Adrenal gland (tissue), 12 donors: ENCODE measurements around the gene ABLIM2. TPM values are rescaled to one million over a fixed set of nuclear protein-coding genes. Genes with fewer than 3 reads are reported as not detected.

Experiments used
- DNase-seq, 7 donors: peaks; one replicate each; pipeline ENCODE4 v3.0.0-alpha.2; 2019 to 2020
- H3K27ac ChIP-seq, 5 donors: fragments of 200-600 bp; sonication (generic) in 4 of 5; 1 replicate in 3 of 5; 2 replicates in 2 of 5; pipeline versions ENCODE4 v1.5.1 to v1.8.0; 2016 to 2020; ENCODE audit warnings: mild to moderate bottlenecking in 1 of 5
- H3K27me3 ChIP-seq: fragments of 200-600 bp; 2 replicates; pipeline ENCODE4 v1.8.0; 2021
- H3K36me3 ChIP-seq, 2 donors: fragments of 200-600 bp; replicated peaks in 1 of 2; 1 replicate in 1 of 2; 2 replicates in 1 of 2; pipeline versions ENCODE4 v1.5.1 to v1.8.0; 2018 to 2022
- H3K4me1 ChIP-seq, 2 donors: fragments of 200-600 bp; replicated peaks in 1 of 2; 1 replicate in 1 of 2; 2 replicates in 1 of 2; pipeline versions ENCODE4 v1.5.1 to v1.8.0; 2018 to 2021
- H3K4me3 ChIP-seq, 4 donors: fragments of 200-600 bp; sonication (generic) in 3 of 4; one replicate each; pipeline ENCODE4 v1.5.1; 2016 to 2018
- H3K9me3 ChIP-seq, 3 donors: fragments of 200-600 bp; sonication (generic) in 1 of 3; replicated peaks in 1 of 3; 1 replicate in 2 of 3; 2 replicates in 1 of 3; pipeline versions ENCODE4 v1.5.1 to v1.8.0; 2016 to 2021
- POLR2A ChIP-seq, 2 donors: fragments of 450-650 bp; IDR thresholded peaks; one replicate each; pipeline ENCODE4 v1.6.1; 2017; ENCODE audit warnings: antibody characterized with exemption in 2 of 2, mild to moderate bottlenecking in 2 of 2, moderate library complexity in 1 of 2
- WGBS, 4 donors: extraction: QIAGEN DNeasy Blood & Tissue Kit in 2 of 4; methylation state at CpG; one replicate each; pipeline versions ENCODE4 v1.1.5 to v1.1.7; 2013 to 2017; 5-methylcytosine and 5-hydroxymethylcytosine counted together
- intact Hi-C, 2 donors: fragments of 100-400 bp; cut with DNase I; formaldehyde crosslinking; loops; one replicate each; pipeline versions ENCODE4 v1.14.1 to v1.15.0; 2022 to 2023
- polyA plus RNA-seq, 3 donors: library from polyadenylated mRNA; stranded (reverse); fragments of 200-250 nt in 2 of 3; fragments of 350-450 nt in 1 of 3; fragmentation: Illumina TruSeq in 1 of 3; extraction: RNeasy Lipid Tissue Mini Kit (QIAGEN cat#74804) in 1 of 3; gene quantifications; one replicate each; pipeline ENCODE4 v1.2.3, GENCODE V29; 2013 to 2014
- total RNA-seq, 9 donors: library from RNA; depleted of rRNA in 4 of 9; stranded (reverse); fragments of >200 nt in 4 of 9; fragments of 120-200 nt in 1 of 9; fragmentation: NEBNext Ultra II Directional in 1 of 9; extraction: Animal tissue kit (Norgen Biotek cat#: 25700) in 1 of 9; gene quantifications; one replicate each; pipeline versions ENCODE4 v1.1.0 to v1.2.4, GENCODE V29; 2013 to 2023
- TF ChIP-seq, protein P1 (sequence below), 6 experiments: fragments of 450-650 bp in 4 of 6; fragments of 200-600 bp in 2 of 6; sonication (generic) in 1 of 6; IDR thresholded peaks; 1 replicate in 5 of 6; 2 replicates in 1 of 6; pipeline versions ENCODE4 v1.5.1 to v1.8.0; 2016 to 2021; ENCODE audit warnings: antibody characterized with exemption in 6 of 6, mild to moderate bottlenecking in 2 of 6, moderate library complexity in 1 of 6
- donor health status: healthy with polysubstance abuse.
- donor health status: Bipolar disorder and iron deficiency.
- donor health status: DM: yes; HTN: yes; CAD: no.
- donor health status: DM: no; HTN: no; CAD: no.
- donor health status: DM: no; HTN: no; CAD: no.
- donor health status: DM: yes; HTN: yes; CAD: no.

ABLIM2 gene
- total and polyA plus RNA-seq, 12 donors, result 5.8 to 31.2 (median 14.6) TPM

DNA sequence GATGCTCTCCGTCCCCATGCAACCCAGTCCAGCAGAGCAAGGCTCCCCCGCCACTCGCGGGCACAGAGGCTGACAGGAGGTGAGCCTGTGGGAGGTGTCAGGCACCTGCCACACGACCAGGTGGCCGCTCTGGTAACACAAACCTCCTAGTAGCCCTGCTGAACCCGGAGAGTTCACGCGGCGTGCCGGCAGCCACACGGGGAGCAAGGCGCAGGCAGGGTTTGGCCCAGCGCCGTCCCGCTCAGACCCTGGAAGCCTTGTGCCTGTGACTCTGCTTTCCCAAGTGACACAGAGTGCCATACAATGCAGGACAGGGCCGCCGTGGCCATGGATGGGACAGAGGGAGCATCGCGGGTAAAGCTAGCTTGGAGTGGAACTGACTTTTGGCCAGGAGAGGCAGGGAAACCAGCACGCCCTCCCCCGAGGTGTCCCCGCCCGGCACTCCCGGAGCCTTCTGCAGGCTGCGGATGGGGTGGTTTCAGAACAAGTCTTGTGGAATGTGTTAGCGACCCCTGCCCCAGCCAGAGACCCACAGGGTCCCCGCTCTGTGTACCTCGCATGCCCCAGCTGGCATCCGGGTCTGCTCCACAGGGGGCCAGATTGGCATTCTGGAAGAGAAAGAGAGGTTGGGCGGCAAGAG is 174.2 kb downstream of the ABLIM2 start:
- no peak overlapping the region for H3K4me3 ChIP-seq
- H3K27me3 ChIP-seq, result no peaks in the 10 kb centered on the region
- H3K36me3 ChIP-seq, result no peaks in the 10 kb centered on the region
- TF ChIP-seq POLR2A (IDR thresholded peaks at IDR 0.05), result no peak
- TF ChIP-seq, protein P1, sequence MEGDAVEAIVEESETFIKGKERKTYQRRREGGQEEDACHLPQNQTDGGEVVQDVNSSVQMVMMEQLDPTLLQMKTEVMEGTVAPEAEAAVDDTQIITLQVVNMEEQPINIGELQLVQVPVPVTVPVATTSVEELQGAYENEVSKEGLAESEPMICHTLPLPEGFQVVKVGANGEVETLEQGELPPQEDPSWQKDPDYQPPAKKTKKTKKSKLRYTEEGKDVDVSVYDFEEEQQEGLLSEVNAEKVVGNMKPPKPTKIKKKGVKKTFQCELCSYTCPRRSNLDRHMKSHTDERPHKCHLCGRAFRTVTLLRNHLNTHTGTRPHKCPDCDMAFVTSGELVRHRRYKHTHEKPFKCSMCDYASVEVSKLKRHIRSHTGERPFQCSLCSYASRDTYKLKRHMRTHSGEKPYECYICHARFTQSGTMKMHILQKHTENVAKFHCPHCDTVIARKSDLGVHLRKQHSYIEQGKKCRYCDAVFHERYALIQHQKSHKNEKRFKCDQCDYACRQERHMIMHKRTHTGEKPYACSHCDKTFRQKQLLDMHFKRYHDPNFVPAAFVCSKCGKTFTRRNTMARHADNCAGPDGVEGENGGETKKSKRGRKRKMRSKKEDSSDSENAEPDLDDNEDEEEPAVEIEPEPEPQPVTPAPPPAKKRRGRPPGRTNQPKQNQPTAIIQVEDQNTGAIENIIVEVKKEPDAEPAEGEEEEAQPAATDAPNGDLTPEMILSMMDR (IDR thresholded peaks at IDR 0.05), result no peak
- intact Hi-C loops, result no loop called here
- no peaks in the 10 kb centered on the region for H3K9me3 ChIP-seq
- DNase-seq, result no peak
- H3K4me1 ChIP-seq, result no peaks in the 10 kb centered on the region
- 89 to 93% (median 91%) methylated on average over 21 to 31 of the region's 31 CpGs for WGBS, 4 donors
- no peak overlapping the region for H3K27ac ChIP-seq

DNA sequence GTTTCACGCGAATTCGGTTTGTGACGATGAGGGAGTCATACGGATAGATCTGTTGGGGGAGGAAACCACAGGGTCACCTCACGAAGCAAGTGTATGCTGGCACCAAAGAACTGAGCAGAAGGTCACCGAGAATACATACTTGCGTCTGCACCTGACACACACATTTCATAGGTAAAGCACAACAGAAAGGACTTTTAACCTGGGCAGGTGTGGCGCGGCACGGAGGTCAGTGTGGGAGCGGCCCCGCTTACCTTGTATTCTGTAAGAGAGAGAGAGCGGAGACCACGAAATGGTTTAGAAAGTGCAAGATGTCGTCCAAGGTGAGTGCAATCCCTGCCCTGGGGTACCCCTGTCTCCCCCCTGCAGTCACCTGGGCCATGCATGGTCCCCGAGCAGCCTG is 175.3 kb downstream of the ABLIM2 start:
- intact Hi-C loops, result no loop called here
- Histone ChIP-seq H3K27me3 (no peaks in the 10 kb centered on the region), H3K4me1 (no peaks in the 10 kb centered on the region), H3K36me3 (no peaks in the 10 kb centered on the region), H3K27ac (no peak overlapping the region), H3K4me3 (no peak overlapping the region), H3K9me3 (no peaks in the 10 kb centered on the region)
- no peak for TF ChIP-seq POLR2A (IDR thresholded peaks at IDR 0.05)
- WGBS, 4 donors, result 91 to 95% (median 94%) methylated on average over 17 of the region's 17 CpGs
- no peak for DNase-seq

GRCh38 chr4:7981738-7982394 is 176.7 kb downstream of the ABLIM2 start:
- intact Hi-C loops, result no loop called here
- no peak for TF ChIP-seq POLR2A (IDR thresholded peaks at IDR 0.05)
- TF ChIP-seq, protein P1 (IDR thresholded peaks at IDR 0.05), result no peak
- H3K4me3 ChIP-seq, result no peak overlapping the region
- DNase-seq, result no peak
- no peak overlapping the region for H3K27ac ChIP-seq
- no peaks in the 10 kb centered on the region for H3K4me1 ChIP-seq
- 77 to 88% (median 86%) methylated on average over 7 to 8 of the region's 8 CpGs for WGBS, 4 donors
- H3K9me3 ChIP-seq, result no peaks in the 10 kb centered on the region
- H3K27me3 ChIP-seq, result no peaks in the 10 kb centered on the region
- no peaks in the 10 kb centered on the region for H3K36me3 ChIP-seq

DNA sequence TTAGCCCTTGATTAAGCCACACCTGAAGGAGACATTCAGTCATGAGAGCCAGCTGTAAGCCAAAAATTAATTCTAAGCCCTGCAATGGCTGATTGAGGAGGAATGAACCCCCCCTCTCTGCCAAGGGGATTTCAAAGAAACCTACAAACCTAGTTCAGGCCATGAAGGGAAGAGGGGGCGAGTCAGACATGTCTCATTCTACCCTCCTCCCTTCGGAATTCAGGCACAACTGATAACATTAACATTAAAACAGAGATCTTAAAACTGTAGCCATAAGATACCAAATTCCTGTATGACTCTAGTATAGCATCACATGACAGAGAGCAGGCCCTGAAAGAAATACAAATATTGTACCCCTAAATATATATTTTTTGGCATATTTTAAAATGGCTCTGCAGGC is 178.6 kb downstream of the ABLIM2 start:
- H3K4me3 ChIP-seq, result no peak overlapping the region
- no peak for DNase-seq
- no peak overlapping the region for H3K27ac ChIP-seq
- 80 to 91% (median 86%) methylated on average over 2 of the region's 2 CpGs for whole genome bisulfite sequencing, 4 donors
- H3K4me1 ChIP-seq, result no peaks in the 10 kb centered on the region
- no peaks in the 10 kb centered on the region for H3K9me3 ChIP-seq
- no peaks in the 10 kb centered on the region for H3K27me3 ChIP-seq
- H3K36me3 ChIP-seq, result no peaks in the 10 kb centered on the region
- intact Hi-C loops, result no loop called here
- TF ChIP-seq POLR2A (IDR thresholded peaks at IDR 0.05), result no peak
- TF ChIP-seq, protein P1 (IDR thresholded peaks at IDR 0.05), result no peak

GRCh38 chr4:7979652-7979968 is 179.0 kb downstream of the ABLIM2 start:
- Histone ChIP-seq H3K4me1 (no peaks in the 10 kb centered on the region), H3K36me3 (no peaks in the 10 kb centered on the region), H3K27ac (no peak overlapping the region), H3K9me3 (no peaks in the 10 kb centered on the region), H3K4me3 (no peak overlapping the region), H3K27me3 (no peaks in the 10 kb centered on the region)
- DNase-seq, result no peak
- TF ChIP-seq, protein P1 (IDR thresholded peaks at IDR 0.05), result no peak
- TF ChIP-seq POLR2A (IDR thresholded peaks at IDR 0.05), result no peak
- intact Hi-C loops, result no loop called here
- 77 to 87% (median 84%) methylated on average over 4 of the region's 4 CpGs for WGBS, 4 donors
